Activated CD8-positive, alpha-beta memory T cell treated with anti-CD3 and anti-CD28 coated beads, Interleukin-2, amount 50 U/mL, for 4 hours (primary cell): ENCODE measurements around the gene TBL3.
"Not testable (repeated sequence)": the region's sequence is repeated elsewhere in the genome, so short reads cannot be mapped to it uniquely, and the experiment has no call there.

Experiments
- DNase-seq: peaks from one replicate; pipeline ENCODE4 v3.0.0-alpha.2; 2020

The TBL3 gene

GRCh38 chr16:1971796-1972489, at the start of gene TBL3:
TSS of gene TBL3 (plus strand) at chr16:1972053. CDS start at chr16:1972165, 112 bp downstream.
- peak; percentile 96 for DNase-seq

GRCh38 chr16:1922357-1922756, 49.5 kb upstream of the TBL3 start:
- DNase-seq, result no peak

- no peak for DNase-seq
Observed at GRCh38 chr16:1923299-1924034, 48.4 kb upstream of the TBL3 start.

- no peak for DNase-seq
Observed at GRCh38 chr16:1924095-1924494, 47.8 kb upstream of the TBL3 start.

- no peak for DNase-seq
Observed at GRCh38 chr16:1926271-1926670, 45.6 kb upstream of the TBL3 start.

- no peak for DNase-seq
Observed at GRCh38 chr16:1929105-1929504, 42.7 kb upstream of the TBL3 start.

GRCh38 chr16:1929578-1930337, 42.1 kb upstream of the TBL3 start:
- DNase-seq, result peak; percentile 94

GRCh38 chr16:1930338-1930720, 41.5 kb upstream of the TBL3 start:
- no peak for DNase-seq

GRCh38 chr16:1932050-1933028, 39.5 kb upstream of the TBL3 start:
- DNase-seq, result no peak

GRCh38 chr16:1933097-1933661, 38.7 kb upstream of the TBL3 start:
- DNase-seq, result no peak

- DNase-seq, result no peak
Observed at GRCh38 chr16:1936945-1937479, 34.8 kb upstream of the TBL3 start.

- no peak for DNase-seq
Observed at GRCh38 chr16:1938316-1938715, 33.5 kb upstream of the TBL3 start.

- DNase-seq, result no peak
Observed at GRCh38 chr16:1938910-1939309, 32.9 kb upstream of the TBL3 start.

GRCh38 chr16:1939833-1940232, 32.0 kb upstream of the TBL3 start:
- not testable (repeated sequence) for DNase-seq

GRCh38 chr16:1940273-1941161, 31.3 kb upstream of the TBL3 start:
- no peak for DNase-seq

GRCh38 chr16:1941162-1942046, 30.4 kb upstream of the TBL3 start:
- DNase-seq, result no peak

GRCh38 chr16:1942047-1942809, 29.6 kb upstream of the TBL3 start:
- no peak for DNase-seq

GRCh38 chr16:1942810-1943726, 28.8 kb upstream of the TBL3 start, which contains the start of gene MSRB1:
TSS of gene MSRB1 (minus strand) at chr16:1943199. CDS start at chr16:1943156, 43 bp downstream.
- DNase-seq, result peak; percentile 99
